Testis (tissue), 2 donors: Measurements from ENCODE around the gene HMG20A.
"Not testable (repeated sequence)": the region's sequence is repeated elsewhere in the genome, so short reads cannot be mapped to it uniquely, and the experiment has no call there.

Source experiments
- CTCF ChIP-seq, 3 experiments: fragments of 450-650 bp in 2 of 3; fragments of 200-600 bp in 1 of 3; sonication (generic) in 1 of 3; IDR thresholded peaks; one replicate each; pipeline ENCODE4 v1.5.1; 2016 to 2019; ENCODE audit warnings: antibody characterized with exemption in 3 of 3, mild to moderate bottlenecking in 2 of 3, moderate library complexity in 1 of 3
- POLR2A ChIP-seq: fragments of 450-650 bp; IDR thresholded peaks from one replicate; pipeline ENCODE4 v1.6.1; 2017; ENCODE audit warnings: antibody characterized with exemption, mild to moderate bottlenecking, moderate library complexity

- not testable (repeated sequence) for TF ChIP-seq CTCF (IDR thresholded peaks at IDR 0.05); POLR2A
Observed at GRCh38 chr15:77406173-77406759, 14.4 kb upstream of the HMG20A start.
